ENCODE measurements around the gene SREBF2.

- TF ChIP-seq POLR2A (IDR thresholded peaks at IDR 0.05; ENCODE audit: low read depth, low read length) (no peak), POLR2AphosphoS5 (IDR thresholded peaks at IDR 0.05; ENCODE audit: low read depth, low read length) (no peak)
These were observed 52.6 kb downstream of the SREBF2 start for GRCh38 chr22:41885516-41885915.

Measured in GM12892 (cell line).